HEK293 (cell line): ENCODE results near the gene NOBOX.

Source experiments
- CTCF ChIA-PET: fragments of 350-600 bp; formaldehyde crosslinking; extraction: SDS; loops from one replicate; lab custom pipeline; 2021; ENCODE audit warnings: antibody characterized with exemption; lab: Yijun Ruan, JAX
- POLR2A ChIA-PET: fragments of 300-600 bp; formaldehyde crosslinking; extraction: SDS; loops from one replicate; lab custom pipeline; 2020; ENCODE audit warnings: antibody characterized with exemption, inconsistent platforms; lab: Yijun Ruan, JAX
- H3K27ac ChIP-seq: fragments of 200-500 bp; sonication (Bioruptor generic); 2 replicates; pipeline ENCODE4 v1.5.1; 2014; ENCODE audit warnings: low read depth, low read length, control low read depth, inconsistent platforms; ENCODE audit errors: extremely low read depth
- H3K36me3 ChIP-seq, 2 experiments: fragments of 200-500 bp in 1 of 2; sonication (Bioruptor generic) in 1 of 2; 1 replicate in 1 of 2; 2 replicates in 1 of 2; pipeline ENCODE4 v1.5.1; 2014 to 2017; ENCODE audit warnings: inconsistent platforms in 2 of 2, low read length in 2 of 2; ENCODE audit not compliant: control insufficient read depth in 2 of 2, insufficient read depth in 1 of 2
- H3K4me1 ChIP-seq: fragments of 200-500 bp; sonication (Bioruptor generic); 2 replicates; pipeline ENCODE4 v1.5.1; 2014; ENCODE audit warnings: mild to moderate bottlenecking, low read length, inconsistent platforms; ENCODE audit not compliant: control insufficient read depth, insufficient read depth
- H3K4me3 ChIP-seq: 2 replicates; pipeline ENCODE4 v1.5.1; 2011; ENCODE audit warnings: low read depth, mild to moderate bottlenecking, control low read depth, low read length, moderate library complexity
- H3K9me3 ChIP-seq: fragments of 200-500 bp; sonication (Bioruptor generic); 2 replicates; pipeline ENCODE4 v1.5.1; 2014; ENCODE audit warnings: low read depth, low read length, inconsistent platforms; ENCODE audit not compliant: control insufficient read depth, insufficient read depth
- HOXA7 ChIP-seq: sonication (generic); formaldehyde crosslinking; IDR thresholded peaks from 2 replicates; pipeline ENCODE4 v1.8.1; 2022; ENCODE audit warnings: missing genetic modification reagents, borderline replicate concordance
- KLF16 ChIP-seq: fragments of 450-650 bp; formaldehyde crosslinking; IDR thresholded peaks from 2 replicates; pipeline ENCODE4 v1.5.1; 2017; ENCODE audit warnings: missing biosample characterization, missing genetic modification characterization
- MYNN ChIP-seq: fragments of 450-650 bp; formaldehyde crosslinking; IDR thresholded peaks from 2 replicates; pipeline ENCODE4 v1.5.1; 2016; ENCODE audit warnings: missing biosample characterization, missing genetic modification characterization, borderline replicate concordance
- SP7 ChIP-seq: fragments of 450-650 bp; formaldehyde crosslinking; IDR thresholded peaks from 2 replicates; pipeline ENCODE4 v1.5.1; 2016; ENCODE audit warnings: missing biosample characterization, missing genetic modification characterization
- TRIM28 ChIP-seq: IDR thresholded peaks from 2 replicates; pipeline ENCODE4 v1.6.1; 2011; ENCODE audit warnings: low read length, control low read depth, borderline replicate concordance
- ZBTB10 ChIP-seq: fragments of 450-650 bp; formaldehyde crosslinking; IDR thresholded peaks from 2 replicates; pipeline ENCODE4 v1.5.1; 2016; ENCODE audit warnings: missing biosample characterization, missing genetic modification characterization
- ZBTB21 ChIP-seq: fragments of 450-650 bp; formaldehyde crosslinking; IDR thresholded peaks from 2 replicates; pipeline ENCODE4 v1.5.1; 2017; ENCODE audit warnings: missing biosample characterization, missing genetic modification characterization
- ZBTB6 ChIP-seq: fragments of 450-650 bp; formaldehyde crosslinking; IDR thresholded peaks from 2 replicates; pipeline ENCODE4 v1.5.1; 2017; ENCODE audit warnings: missing biosample characterization, missing genetic modification characterization
- ZFP3 ChIP-seq: fragments of 450-650 bp; formaldehyde crosslinking; IDR thresholded peaks from 2 replicates; pipeline ENCODE4 v1.5.1; 2016; ENCODE audit warnings: low read depth, missing biosample characterization, missing genetic modification characterization
- ZFP69B ChIP-seq: fragments of 450-650 bp; formaldehyde crosslinking; IDR thresholded peaks from 2 replicates; pipeline ENCODE4 v1.5.1; 2016; ENCODE audit warnings: missing biosample characterization, missing genetic modification characterization
- ZNF121 ChIP-seq: fragments of 450-650 bp; formaldehyde crosslinking; IDR thresholded peaks from 2 replicates; pipeline ENCODE4 v1.5.1; 2016; ENCODE audit warnings: missing biosample characterization, missing genetic modification characterization
- ZNF174 ChIP-seq: fragments of 450-650 bp; formaldehyde crosslinking; IDR thresholded peaks from 2 replicates; pipeline ENCODE4 v1.5.0; 2017; ENCODE audit warnings: missing biosample characterization, mild to moderate bottlenecking, missing genetic modification characterization
- ZNF184 ChIP-seq: fragments of 450-650 bp; IDR thresholded peaks from 2 replicates; pipeline ENCODE4 v1.5.1; 2018; ENCODE audit warnings: missing biosample characterization, mild to moderate bottlenecking, missing genetic modification characterization
- ZNF239 ChIP-seq: fragments of 450-650 bp; formaldehyde crosslinking; IDR thresholded peaks from 2 replicates; pipeline ENCODE4 v1.5.1; 2016; ENCODE audit warnings: missing biosample characterization, missing genetic modification characterization
- ZNF394 ChIP-seq: fragments of 450-650 bp; formaldehyde crosslinking; IDR thresholded peaks from 2 replicates; pipeline ENCODE4 v1.5.1; 2016; ENCODE audit warnings: missing biosample characterization, missing genetic modification characterization, mild to moderate bottlenecking, moderate library complexity, borderline replicate concordance
- ZNF610 ChIP-seq: fragments of 450-650 bp; formaldehyde crosslinking; IDR thresholded peaks from 2 replicates; pipeline ENCODE4 v1.5.1; 2016; ENCODE audit warnings: missing biosample characterization, missing genetic modification characterization, borderline replicate concordance
- ZNF747 ChIP-seq: fragments of 450-650 bp; formaldehyde crosslinking; IDR thresholded peaks from 2 replicates; pipeline ENCODE4 v1.5.1; 2016; ENCODE audit warnings: missing biosample characterization, missing genetic modification characterization
- ZNF792 ChIP-seq: fragments of 450-650 bp; formaldehyde crosslinking; IDR thresholded peaks from 2 replicates; pipeline ENCODE4 v1.5.1; 2016; ENCODE audit warnings: missing biosample characterization, missing genetic modification characterization
- ZSCAN16 ChIP-seq: fragments of 450-650 bp; formaldehyde crosslinking; IDR thresholded peaks from 2 replicates; pipeline ENCODE4 v1.5.1; 2016; ENCODE audit warnings: missing biosample characterization, missing genetic modification characterization
- TF ChIP-seq, protein P1 (sequence below): fragments of 450-650 bp; formaldehyde crosslinking; IDR thresholded peaks from 2 replicates; pipeline ENCODE4 v1.5.1; 2017; ENCODE audit warnings: missing biosample characterization, missing genetic modification characterization
- TF ChIP-seq, protein P2 (sequence below): fragments of 450-650 bp; formaldehyde crosslinking; IDR thresholded peaks from 2 replicates; pipeline ENCODE4 v1.5.1; 2017; ENCODE audit warnings: missing biosample characterization, missing genetic modification characterization

Gene NOBOX

GRCh38 chr7:144415858-144416257 lies 12.4 kb upstream of the NOBOX start (continued):
- TF ChIP-seq, protein P1, sequence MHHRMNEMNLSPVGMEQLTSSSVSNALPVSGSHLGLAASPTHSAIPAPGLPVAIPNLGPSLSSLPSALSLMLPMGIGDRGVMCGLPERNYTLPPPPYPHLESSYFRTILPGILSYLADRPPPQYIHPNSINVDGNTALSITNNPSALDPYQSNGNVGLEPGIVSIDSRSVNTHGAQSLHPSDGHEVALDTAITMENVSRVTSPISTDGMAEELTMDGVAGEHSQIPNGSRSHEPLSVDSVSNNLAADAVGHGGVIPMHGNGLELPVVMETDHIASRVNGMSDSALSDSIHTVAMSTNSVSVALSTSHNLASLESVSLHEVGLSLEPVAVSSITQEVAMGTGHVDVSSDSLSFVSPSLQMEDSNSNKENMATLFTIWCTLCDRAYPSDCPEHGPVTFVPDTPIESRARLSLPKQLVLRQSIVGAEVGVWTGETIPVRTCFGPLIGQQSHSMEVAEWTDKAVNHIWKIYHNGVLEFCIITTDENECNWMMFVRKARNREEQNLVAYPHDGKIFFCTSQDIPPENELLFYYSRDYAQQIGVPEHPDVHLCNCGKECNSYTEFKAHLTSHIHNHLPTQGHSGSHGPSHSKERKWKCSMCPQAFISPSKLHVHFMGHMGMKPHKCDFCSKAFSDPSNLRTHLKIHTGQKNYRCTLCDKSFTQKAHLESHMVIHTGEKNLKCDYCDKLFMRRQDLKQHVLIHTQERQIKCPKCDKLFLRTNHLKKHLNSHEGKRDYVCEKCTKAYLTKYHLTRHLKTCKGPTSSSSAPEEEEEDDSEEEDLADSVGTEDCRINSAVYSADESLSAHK: no peak
- TF ChIP-seq ZBTB21 (tag by site-specific recombination) (no peak), ZNF394 (no peak), ZNF747 (tag by site-specific recombination) (no peak), HOXA7 (CRISPR knock-in tag) (no peak), ZBTB6 (tag by site-specific recombination) (no peak), MYNN (tag by site-specific recombination) (no peak), ZNF239 (tag by site-specific recombination) (no peak)

DNA sequence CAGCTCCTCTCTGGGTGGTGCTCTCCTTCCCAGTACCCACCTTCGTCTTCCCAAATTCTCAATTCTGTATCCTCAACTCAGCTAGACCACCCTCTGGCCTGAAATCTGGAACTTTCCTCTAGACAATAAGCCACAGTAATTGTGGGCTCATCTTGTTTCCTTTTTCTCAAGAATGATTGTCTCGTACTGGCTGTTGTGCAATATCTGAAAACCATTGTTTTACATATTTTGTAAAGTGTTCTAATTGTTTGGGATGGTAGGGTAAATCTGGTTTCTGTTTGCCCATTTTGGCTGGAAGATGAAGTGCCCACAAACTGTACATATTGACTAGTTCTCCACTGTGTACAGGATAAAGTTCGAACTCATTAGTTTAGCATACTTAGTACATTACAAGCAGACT lies 11.3 kb upstream of the NOBOX start:
- no peaks in the 10 kb centered on the region for H3K9me3 ChIP-seq
- TF ChIP-seq ZSCAN16 (no peak), TRIM28 (no peak), ZFP3 (tag by site-specific recombination) (no peak), ZNF174 (tag by site-specific recombination) (no peak), ZNF792 (no peak), ZNF610 (tag by site-specific recombination) (no peak), ZBTB10 (no peak), ZFP69B (tag by site-specific recombination) (no peak), KLF16 (tag by site-specific recombination) (no peak), ZNF184 (tag by site-specific recombination) (no peak), SP7 (tag by site-specific recombination) (no peak), ZNF121 (tag by site-specific recombination) (no peak)
- TF ChIP-seq, protein P2, sequence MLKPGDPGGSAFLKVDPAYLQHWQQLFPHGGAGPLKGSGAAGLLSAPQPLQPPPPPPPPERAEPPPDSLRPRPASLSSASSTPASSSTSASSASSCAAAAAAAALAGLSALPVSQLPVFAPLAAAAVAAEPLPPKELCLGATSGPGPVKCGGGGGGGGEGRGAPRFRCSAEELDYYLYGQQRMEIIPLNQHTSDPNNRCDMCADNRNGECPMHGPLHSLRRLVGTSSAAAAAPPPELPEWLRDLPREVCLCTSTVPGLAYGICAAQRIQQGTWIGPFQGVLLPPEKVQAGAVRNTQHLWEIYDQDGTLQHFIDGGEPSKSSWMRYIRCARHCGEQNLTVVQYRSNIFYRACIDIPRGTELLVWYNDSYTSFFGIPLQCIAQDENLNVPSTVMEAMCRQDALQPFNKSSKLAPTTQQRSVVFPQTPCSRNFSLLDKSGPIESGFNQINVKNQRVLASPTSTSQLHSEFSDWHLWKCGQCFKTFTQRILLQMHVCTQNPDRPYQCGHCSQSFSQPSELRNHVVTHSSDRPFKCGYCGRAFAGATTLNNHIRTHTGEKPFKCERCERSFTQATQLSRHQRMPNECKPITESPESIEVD (tag by site-specific recombination): no peak
- no peak overlapping the region for H3K27ac ChIP-seq
- H3K4me3 ChIP-seq: no peak overlapping the region
- H3K36me3 ChIP-seq: no peaks in the 10 kb centered on the region
- ChIA-PET POLR2A (no interaction called here), CTCF (no interaction called here)
- H3K4me1 ChIP-seq: no peaks in the 10 kb centered on the region
